Mononuclear cell (primary cell): Measurements from ENCODE around the gene MBD1. TPM values are rescaled to one million over a fixed set of nuclear protein-coding genes. Genes with fewer than 3 reads are reported as not detected.
A peak's percentile ranks its signal among the peaks of the same experiment; 100 is the strongest.

ENCODE experiments used
- H3K27me3 ChIP-seq: 2 replicates; pipeline ENCODE4 v1.6.0; 2011; ENCODE audit warnings: low read length, control low read depth; ENCODE audit not compliant: insufficient read depth
- H3K4me1 ChIP-seq: 2 replicates; pipeline ENCODE4 v1.5.1; 2011; ENCODE audit warnings: mild to moderate bottlenecking, low read length, control low read depth; ENCODE audit not compliant: insufficient read depth
- H3K4me3 ChIP-seq: 2 replicates; pipeline ENCODE4 v1.5.1; 2011; ENCODE audit warnings: mild to moderate bottlenecking, low read length, moderate library complexity
- H3K9me3 ChIP-seq: 2 replicates; pipeline ENCODE4 v1.5.1; 2011; ENCODE audit warnings: low read depth, mild to moderate bottlenecking, control low read depth, low read length
- total RNA-seq: library from RNA; depleted of rRNA; stranded (reverse); fragments of >200 nt; gene quantifications from one replicate; pipeline ENCODE4 v1.2.3, GENCODE V29; 2012

Gene MBD1
- total RNA-seq, 1 donor, result 41.6 TPM

- Histone ChIP-seq H3K27me3 (no peaks in the 10 kb centered on the region), H3K4me1 (peaks cover 41% of the 10 kb centered on the region), H3K4me3 (no peak overlapping the region), H3K9me3 (no peaks in the 10 kb centered on the region)
Measured at GRCh38 chr18:50284255-50284885, 3.0 kb upstream of the MBD1 start.

GRCh38 chr18:50283469-50284209 lies 2.3 kb upstream of the MBD1 start:
- no peaks in the 10 kb centered on the region for H3K27me3 ChIP-seq
- no peaks in the 10 kb centered on the region for H3K9me3 ChIP-seq
- peaks cover 37% of the 10 kb centered on the region for H3K4me1 ChIP-seq
- no peak overlapping the region for H3K4me3 ChIP-seq

- H3K4me3 ChIP-seq, result no peak overlapping the region
- H3K4me1 ChIP-seq, result peaks cover 36% of the 10 kb centered on the region
- H3K9me3 ChIP-seq, result no peaks in the 10 kb centered on the region
- no peaks in the 10 kb centered on the region for H3K27me3 ChIP-seq
Measured at GRCh38 chr18:50282521-50283335, 1.4 kb upstream of the MBD1 start.

- no peaks in the 10 kb centered on the region for H3K9me3 ChIP-seq
- peaks cover 34% of the 10 kb centered on the region for H3K4me1 ChIP-seq
- peak overlapping the region; percentile 97 for H3K4me3 ChIP-seq
Measured at GRCh38 chr18:50281972-50282520, 723 bp upstream of the MBD1 start.

GRCh38 chr18:50280707-50281294 lies 522 bp downstream of the MBD1 start:
- Histone ChIP-seq H3K4me3 (peak overlapping the region; percentile 97), H3K9me3 (no peaks in the 10 kb centered on the region), H3K27me3 (no peaks in the 10 kb centered on the region), H3K4me1 (peaks cover 24% of the 10 kb centered on the region)

More at GRCh38 chr18:50281972-50282520, 723 bp upstream of the MBD1 start:
- H3K27me3 ChIP-seq, result no peaks in the 10 kb centered on the region

- Histone ChIP-seq H3K9me3 (no peaks in the 10 kb centered on the region), H3K27me3 (no peaks in the 10 kb centered on the region), H3K4me3 (no peak overlapping the region), H3K4me1 (peaks cover 24% of the 10 kb centered on the region)
Measured at GRCh38 chr18:50279752-50280151, 1.6 kb downstream of the MBD1 start.

GRCh38 chr18:50277942-50278341 lies 3.4 kb downstream of the MBD1 start:
- H3K4me1 ChIP-seq, result peaks cover 24% of the 10 kb centered on the region
- no peaks in the 10 kb centered on the region for H3K27me3 ChIP-seq
- no peaks in the 10 kb centered on the region for H3K9me3 ChIP-seq
- H3K4me3 ChIP-seq, result no peak overlapping the region

- no peaks in the 10 kb centered on the region for H3K9me3 ChIP-seq
- H3K4me3 ChIP-seq, result no peak overlapping the region
- H3K4me1 ChIP-seq, result peaks cover 17% of the 10 kb centered on the region
- H3K27me3 ChIP-seq, result no peaks in the 10 kb centered on the region
Measured at GRCh38 chr18:50276452-50276851, 4.9 kb downstream of the MBD1 start.

- H3K9me3 ChIP-seq, result no peaks in the 10 kb centered on the region
- H3K27me3 ChIP-seq, result no peaks in the 10 kb centered on the region
- no peak overlapping the region for H3K4me3 ChIP-seq
- peaks cover 13% of the 10 kb centered on the region for H3K4me1 ChIP-seq
Measured at GRCh38 chr18:50275503-50276036, 5.8 kb downstream of the MBD1 start.

GRCh38 chr18:50274941-50275340 lies 6.4 kb downstream of the MBD1 start:
- Histone ChIP-seq H3K9me3 (no peaks in the 10 kb centered on the region), H3K4me3 (no peak overlapping the region), H3K4me1 (peaks cover 7% of the 10 kb centered on the region), H3K27me3 (no peaks in the 10 kb centered on the region)

GRCh38 chr18:50274044-50274442 lies 7.3 kb downstream of the MBD1 start:
- peaks cover 3% of the 10 kb centered on the region for H3K4me1 ChIP-seq
- H3K9me3 ChIP-seq, result no peaks in the 10 kb centered on the region
- H3K4me3 ChIP-seq, result no peak overlapping the region
- no peaks in the 10 kb centered on the region for H3K27me3 ChIP-seq

- Histone ChIP-seq H3K4me3 (no peak overlapping the region), H3K4me1 (peaks cover 2% of the 10 kb centered on the region), H3K9me3 (no peaks in the 10 kb centered on the region), H3K27me3 (no peaks in the 10 kb centered on the region)
Measured at GRCh38 chr18:50273203-50274043, 7.9 kb downstream of the MBD1 start.

GRCh38 chr18:50272568-50272967 lies 8.8 kb downstream of the MBD1 start:
- Histone ChIP-seq H3K4me1 (peaks cover 9% of the 10 kb centered on the region), H3K27me3 (no peaks in the 10 kb centered on the region), H3K4me3 (no peak overlapping the region), H3K9me3 (no peaks in the 10 kb centered on the region)
